ENCODE results near the gene DOK6. TPM values are rescaled to one million over a fixed set of nuclear protein-coding genes. Genes with fewer than 3 reads are reported as not detected.

DOK6 gene
- total and polyA plus RNA-seq, 2 donors (not counting 3 experiments of a cell fraction or from before 2014, with no cell fraction given): under 0.01 TPM; not detected in 1

- CTCF ChIA-PET: no interaction called here
- H3K79me2 ChIP-seq (ENCODE audit: control insufficient read depth, insufficient read depth, low read length): no peaks in the 10 kb centered on the region
Measured at GRCh38 chr18:69495338-69495737, 94.7 kb downstream of the DOK6 start.

More at GRCh38 chr18:69495338-69495737, 94.7 kb downstream of the DOK6 start:
- dilution Hi-C loops (cut with MboI; ENCODE audit: extremely low pct_ligation_motif_present, low sequenced_read_pairs): no loop called here
- no peaks in the 10 kb centered on the region for H3K27me3 ChIP-seq (ENCODE audit: control insufficient read depth in 2 of 2, insufficient read depth in 2 of 2, low read length in 2 of 2)
- H3K4me3 ChIP-seq (replicated peaks in 1 of 3; ENCODE audit: insufficient read depth in 1 of 3, low read depth in 1 of 3, low read length in 3 of 3): no peak overlapping the region
- BruUV-seq (replicated peaks): no TSS peak
- no peak for DNase-seq (ENCODE audit: low read depth, low spot score)
- H3K9me1 ChIP-seq (replicated peaks; ENCODE audit: control insufficient read depth, extremely low read depth, insufficient read depth, low read length): no peaks in the 10 kb centered on the region
- no peak overlapping the region for H3K4me2 ChIP-seq (ENCODE audit: insufficient read depth, low read length)
- H3K4me1 ChIP-seq (ENCODE audit: control insufficient read depth, extremely low read depth, insufficient read depth, low read length): no peaks in the 10 kb centered on the region
- TF ChIP-seq EZH2 (IDR thresholded peaks at IDR 0.05; ENCODE audit: borderline replicate concordance, low read depth, low read length, severe bottlenecking): no peak
- TF ChIP-seq, protein P1, sequence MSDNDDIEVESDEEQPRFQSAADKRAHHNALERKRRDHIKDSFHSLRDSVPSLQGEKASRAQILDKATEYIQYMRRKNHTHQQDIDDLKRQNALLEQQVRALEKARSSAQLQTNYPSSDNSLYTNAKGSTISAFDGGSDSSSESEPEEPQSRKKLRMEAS (IDR thresholded peaks at IDR 0.05; ENCODE audit: insufficient read depth, insufficient read length): no peak
- no peak for TF ChIP-seq FOS (IDR thresholded peaks at IDR 0.05; ENCODE audit: borderline replicate concordance, insufficient read depth, low read length)
- TF ChIP-seq GATA2 (IDR thresholded peaks at IDR 0.05; ENCODE audit: insufficient read depth, insufficient read length, low read depth, low read length): no peak
- no peak for TF ChIP-seq POLR2A (IDR thresholded peaks at IDR 0.05; ENCODE audit: low read depth, low read length)
- no peak for TF ChIP-seq CTCF (IDR thresholded peaks at IDR 0.05; ENCODE audit: extremely low read depth in 1 of 2, insufficient read depth in 1 of 2, low read depth in 1 of 2, low read length in 2 of 2)
- no peak for TF ChIP-seq JUN (IDR thresholded peaks at IDR 0.05; ENCODE audit: borderline replicate concordance, insufficient read depth, insufficient read length, low read depth)
- no peak for TF ChIP-seq MYC (IDR thresholded peaks at IDR 0.05; ENCODE audit: low read depth, low read length)
- no peak for TF ChIP-seq POLR2AphosphoS5 (IDR thresholded peaks at IDR 0.05; ENCODE audit: insufficient read depth, low read depth, low read length)
- no peak overlapping the region for H3K9ac ChIP-seq (replicated peaks; ENCODE audit: extremely low read depth, insufficient read depth, low read length)
- no peak overlapping the region for H3K27ac ChIP-seq (ENCODE audit: insufficient read depth, low read depth, low read length)
- no peak overlapping the region for H2AFZ ChIP-seq (ENCODE audit: low read depth, low read length)
- no peaks in the 10 kb centered on the region for H3K9me3 ChIP-seq (replicated peaks; ENCODE audit: control insufficient read depth, insufficient read depth, low read length)
- FAIRE-seq: no peak
- H4K20me1 ChIP-seq (replicated peaks; ENCODE audit: control insufficient read depth, extremely low read depth, insufficient read depth, low read length): no peaks in the 10 kb centered on the region
- intact Hi-C loops (cut with micrococcal nuclease): no loop called here
- POLR2A ChIA-PET: no interaction called here
- H3K36me3 ChIP-seq (ENCODE audit: control insufficient read depth in 2 of 2, extremely low read depth in 1 of 2, insufficient read depth in 2 of 2, low read length in 2 of 2): no peaks in the 10 kb centered on the region

Data from endothelial cell of umbilical vein (primary cell).